ENCODE data around the gene PIM3. TPM values are rescaled to one million over a fixed set of nuclear protein-coding genes. Genes with fewer than 3 reads are reported as not detected.
"Not testable (repeated sequence)": the region's sequence is repeated elsewhere in the genome, so short reads cannot be mapped to it uniquely, and the experiment has no call there.

PIM3 gene
- total RNA-seq, 1 donor: 19.9 TPM

DNA sequence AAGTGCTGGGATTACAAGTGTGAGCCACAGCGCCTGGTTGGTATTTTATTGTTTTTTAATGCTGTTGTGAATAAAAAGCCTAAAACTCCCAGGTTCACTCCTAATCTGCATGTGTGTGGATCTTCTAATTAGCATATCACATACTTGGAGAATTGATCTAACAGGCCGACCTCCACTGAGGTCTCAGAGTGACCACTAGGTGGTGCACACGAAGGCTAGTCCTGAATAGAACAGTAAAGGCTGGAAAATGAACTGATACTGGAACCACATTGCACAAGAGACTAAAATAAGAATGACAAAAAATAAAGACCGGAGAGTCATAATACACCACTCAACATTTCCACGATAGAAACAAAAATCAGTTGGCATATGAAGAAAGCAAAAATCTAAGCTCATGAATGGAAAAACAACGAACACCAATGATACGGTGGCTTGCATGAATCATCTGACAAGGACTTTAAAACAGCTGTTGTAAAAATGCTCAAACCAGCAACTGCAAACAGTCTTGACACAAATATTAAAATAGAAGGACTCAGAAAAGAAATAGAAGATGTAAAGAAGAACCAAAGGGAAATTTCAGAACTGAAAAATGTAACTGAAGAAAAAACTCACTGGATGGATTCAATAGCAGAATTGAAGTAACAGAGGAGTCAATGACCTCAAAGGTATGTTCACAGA is 19.2 kb downstream of the PIM3 start:
- H3K27ac ChIP-seq (ENCODE audit: low read depth, low read length): no peak overlapping the region
- peaks cover 4% of the 10 kb centered on the region for H3K4me1 ChIP-seq (ENCODE audit: insufficient read depth, low read length)
- no peak overlapping the region for H3K4me3 ChIP-seq (ENCODE audit: insufficient read depth, low read length)
- H3K36me3 ChIP-seq (ENCODE audit: insufficient read depth, low read length): no peaks in the 10 kb centered on the region
- peak; percentile 90 for DNase-seq (ENCODE audit: insufficient read length, low spot score, missing footprints)
- no peaks in the 10 kb centered on the region for H3K79me2 ChIP-seq (ENCODE audit: insufficient read depth, low read length)
- no peak overlapping the region for H3K4me2 ChIP-seq (ENCODE audit: insufficient read depth, low read length)
- TF ChIP-seq, protein P1, sequence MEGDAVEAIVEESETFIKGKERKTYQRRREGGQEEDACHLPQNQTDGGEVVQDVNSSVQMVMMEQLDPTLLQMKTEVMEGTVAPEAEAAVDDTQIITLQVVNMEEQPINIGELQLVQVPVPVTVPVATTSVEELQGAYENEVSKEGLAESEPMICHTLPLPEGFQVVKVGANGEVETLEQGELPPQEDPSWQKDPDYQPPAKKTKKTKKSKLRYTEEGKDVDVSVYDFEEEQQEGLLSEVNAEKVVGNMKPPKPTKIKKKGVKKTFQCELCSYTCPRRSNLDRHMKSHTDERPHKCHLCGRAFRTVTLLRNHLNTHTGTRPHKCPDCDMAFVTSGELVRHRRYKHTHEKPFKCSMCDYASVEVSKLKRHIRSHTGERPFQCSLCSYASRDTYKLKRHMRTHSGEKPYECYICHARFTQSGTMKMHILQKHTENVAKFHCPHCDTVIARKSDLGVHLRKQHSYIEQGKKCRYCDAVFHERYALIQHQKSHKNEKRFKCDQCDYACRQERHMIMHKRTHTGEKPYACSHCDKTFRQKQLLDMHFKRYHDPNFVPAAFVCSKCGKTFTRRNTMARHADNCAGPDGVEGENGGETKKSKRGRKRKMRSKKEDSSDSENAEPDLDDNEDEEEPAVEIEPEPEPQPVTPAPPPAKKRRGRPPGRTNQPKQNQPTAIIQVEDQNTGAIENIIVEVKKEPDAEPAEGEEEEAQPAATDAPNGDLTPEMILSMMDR (IDR thresholded peaks at IDR 0.05; ENCODE audit: extremely low read depth, low read depth, low read length): peak; percentile 61
- peaks cover 18% of the 10 kb centered on the region for H3K27me3 ChIP-seq (ENCODE audit: insufficient read depth, low read length)
- no peaks in the 10 kb centered on the region for H4K20me1 ChIP-seq (ENCODE audit: insufficient read depth, low read length)
- no peaks in the 10 kb centered on the region for H3K9me3 ChIP-seq (ENCODE audit: low read depth, low read length)
- H2AFZ ChIP-seq (ENCODE audit: low read length): no peak overlapping the region

DNA sequence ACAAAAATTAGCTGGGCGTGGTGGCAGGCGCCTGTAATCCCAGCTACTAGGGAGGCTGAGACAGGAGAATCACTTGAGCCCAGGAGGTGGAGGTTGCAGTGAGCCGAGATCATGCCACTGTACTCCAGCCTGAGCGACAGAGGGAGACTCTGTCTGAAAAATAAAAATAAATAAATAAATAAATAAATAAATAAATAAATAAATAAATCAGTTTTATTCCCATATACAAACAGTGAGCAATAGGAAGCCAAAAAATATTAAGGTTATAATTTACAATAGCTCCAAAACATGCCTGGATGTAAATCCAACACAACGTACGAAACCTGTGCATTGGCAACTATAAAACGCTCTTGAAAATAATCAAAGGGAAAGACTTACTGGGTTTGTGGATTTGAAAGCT is 21.2 kb downstream of the PIM3 start:
- H3K79me2 ChIP-seq (ENCODE audit: insufficient read depth, low read length); H2AFZ ChIP-seq (ENCODE audit: low read length); H3K9me3 ChIP-seq (ENCODE audit: low read depth, low read length); H3K4me1 ChIP-seq (ENCODE audit: insufficient read depth, low read length); H3K36me3 ChIP-seq (ENCODE audit: insufficient read depth, low read length); H3K4me3 ChIP-seq (ENCODE audit: insufficient read depth, low read length); DNase-seq (ENCODE audit: insufficient read length, low spot score, missing footprints); H3K27ac ChIP-seq (ENCODE audit: low read depth, low read length); H4K20me1 ChIP-seq (ENCODE audit: insufficient read depth, low read length); H3K4me2 ChIP-seq (ENCODE audit: insufficient read depth, low read length): not testable (repeated sequence)
- H3K27me3 ChIP-seq (ENCODE audit: insufficient read depth, low read length): peaks cover 23% of the 10 kb centered on the region

DNA sequence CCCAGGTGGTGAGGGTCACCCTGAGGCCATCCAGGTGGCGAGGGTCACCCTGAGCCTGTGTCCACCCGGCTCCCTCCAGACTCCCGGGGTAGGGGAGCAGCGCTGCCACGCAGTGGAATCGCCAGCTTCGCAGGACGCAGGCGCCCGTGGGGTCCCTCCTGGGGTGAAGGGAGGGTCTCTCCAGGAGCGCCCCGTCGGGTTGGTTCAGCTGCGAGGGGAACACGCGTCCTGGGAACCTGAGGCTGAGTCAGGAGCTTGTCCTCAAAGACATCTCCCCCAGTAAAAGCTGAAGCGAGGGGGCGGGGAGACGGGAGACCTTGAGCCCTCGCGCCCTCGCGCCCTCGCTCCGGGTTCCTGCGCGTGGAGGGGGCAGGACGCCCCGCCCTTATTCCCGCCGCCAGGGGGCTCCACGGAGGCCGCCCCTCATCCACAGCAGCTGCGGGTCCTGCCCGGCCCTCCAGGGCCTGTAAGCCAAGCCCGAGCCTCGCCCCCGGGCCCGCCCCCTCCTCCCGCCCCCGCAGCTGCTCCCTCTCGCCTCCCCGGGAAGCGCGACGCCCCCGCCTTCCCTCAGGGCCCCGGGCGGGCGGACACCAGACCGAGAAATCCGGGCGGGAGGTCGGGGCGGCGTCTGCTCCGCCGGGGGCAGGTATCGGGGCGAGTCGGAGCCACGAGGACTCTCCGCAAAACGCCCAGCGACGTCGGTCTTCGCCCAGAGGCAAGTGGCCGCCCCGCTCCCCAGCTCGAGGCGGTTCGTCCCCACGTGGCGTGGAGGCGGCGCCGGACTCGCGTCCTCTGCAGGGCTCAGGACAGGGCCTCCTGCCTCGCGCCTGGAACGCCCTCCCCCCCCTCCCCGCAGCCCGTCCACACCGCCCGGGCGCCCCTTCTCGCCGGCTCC is 22.8 kb downstream of the PIM3 start:
- H3K79me2 ChIP-seq (ENCODE audit: insufficient read depth, low read length): no peaks in the 10 kb centered on the region
- H4K20me1 ChIP-seq (ENCODE audit: insufficient read depth, low read length): no peaks in the 10 kb centered on the region
- no peaks in the 10 kb centered on the region for H3K4me1 ChIP-seq (ENCODE audit: insufficient read depth, low read length)
- TF ChIP-seq, protein P1 (IDR thresholded peaks at IDR 0.05; ENCODE audit: extremely low read depth, low read depth, low read length): no peak
- H3K36me3 ChIP-seq (ENCODE audit: insufficient read depth, low read length): no peaks in the 10 kb centered on the region
- peaks cover 23% of the 10 kb centered on the region for H3K27me3 ChIP-seq (ENCODE audit: insufficient read depth, low read length)
- no peak overlapping the region for H2AFZ ChIP-seq (ENCODE audit: low read length)
- no peak overlapping the region for H3K4me2 ChIP-seq (ENCODE audit: insufficient read depth, low read length)
- H3K9me3 ChIP-seq (ENCODE audit: low read depth, low read length): peaks cover 2% of the 10 kb centered on the region
- H3K4me3 ChIP-seq (ENCODE audit: insufficient read depth, low read length): no peak overlapping the region
- peak; percentile 71 for DNase-seq (ENCODE audit: insufficient read length, low spot score, missing footprints)
- H3K27ac ChIP-seq (ENCODE audit: low read depth, low read length): no peak overlapping the region

DNA sequence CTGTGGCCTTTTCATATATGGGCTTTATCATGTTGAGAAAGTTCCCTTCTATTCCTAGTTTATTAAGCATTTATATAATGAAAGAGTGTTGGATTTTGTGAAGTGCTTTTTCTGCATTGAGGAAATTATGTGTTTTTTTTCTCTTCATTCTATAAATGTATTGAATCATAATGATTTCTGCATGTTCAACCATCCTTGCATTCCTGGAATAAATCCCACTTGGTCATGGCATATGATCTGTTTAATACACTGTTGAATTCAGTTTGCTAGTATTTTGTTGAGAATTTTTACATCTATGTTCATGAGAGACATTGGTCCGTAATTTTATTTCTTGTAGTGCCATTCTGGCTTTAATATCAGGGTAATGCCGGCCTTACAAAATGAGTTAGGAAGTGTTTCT is 25.8 kb downstream of the PIM3 start:
- Histone ChIP-seq H3K27ac (ENCODE audit: low read depth, low read length) (no peak overlapping the region), H3K4me1 (ENCODE audit: insufficient read depth, low read length) (no peaks in the 10 kb centered on the region), H3K4me3 (ENCODE audit: insufficient read depth, low read length) (no peak overlapping the region), H3K79me2 (ENCODE audit: insufficient read depth, low read length) (no peaks in the 10 kb centered on the region), H3K9me3 (ENCODE audit: low read depth, low read length) (peaks cover 2% of the 10 kb centered on the region), H2AFZ (ENCODE audit: low read length) (no peak overlapping the region), H3K4me2 (ENCODE audit: insufficient read depth, low read length) (no peak overlapping the region), H3K36me3 (ENCODE audit: insufficient read depth, low read length) (no peaks in the 10 kb centered on the region), H4K20me1 (ENCODE audit: insufficient read depth, low read length) (no peaks in the 10 kb centered on the region), H3K27me3 (ENCODE audit: insufficient read depth, low read length) (peaks cover 23% of the 10 kb centered on the region)
- no peak for DNase-seq (ENCODE audit: insufficient read length, low spot score, missing footprints)
- TF ChIP-seq, protein P1 (IDR thresholded peaks at IDR 0.05; ENCODE audit: extremely low read depth, low read depth, low read length): no peak

DNA sequence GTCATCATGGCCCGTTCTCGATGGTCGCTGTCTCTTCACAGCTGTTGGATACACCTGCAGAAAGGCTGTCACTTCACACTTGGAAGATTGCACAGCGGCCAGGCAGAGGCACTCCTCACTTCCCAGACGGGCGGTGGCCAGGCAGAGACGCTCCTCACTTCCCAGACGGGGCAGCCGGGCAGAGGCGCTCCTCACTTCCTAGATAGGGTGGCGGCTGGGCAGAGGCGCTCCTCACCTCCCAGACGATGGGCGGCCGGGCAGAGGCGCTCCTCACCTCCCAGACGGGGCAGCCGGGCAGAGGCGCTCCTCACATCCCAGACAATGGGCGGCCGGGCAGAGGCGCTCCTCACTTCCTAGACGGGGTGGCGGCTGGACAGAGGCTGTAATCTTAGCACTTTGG is 29.3 kb downstream of the PIM3 start:
- H3K4me1 ChIP-seq (ENCODE audit: insufficient read depth, low read length); H3K79me2 ChIP-seq (ENCODE audit: insufficient read depth, low read length); H3K4me2 ChIP-seq (ENCODE audit: insufficient read depth, low read length); H3K4me3 ChIP-seq (ENCODE audit: insufficient read depth, low read length); H3K27me3 ChIP-seq (ENCODE audit: insufficient read depth, low read length); H3K27ac ChIP-seq (ENCODE audit: low read depth, low read length); H3K36me3 ChIP-seq (ENCODE audit: insufficient read depth, low read length); H3K9me3 ChIP-seq (ENCODE audit: low read depth, low read length); DNase-seq (ENCODE audit: insufficient read length, low spot score, missing footprints); H2AFZ ChIP-seq (ENCODE audit: low read length); H4K20me1 ChIP-seq (ENCODE audit: insufficient read depth, low read length): not testable (repeated sequence)

Measured in osteoblast (primary cell).